GM21786 (cell line): ENCODE results near the gene S100A3.
A peak's percentile ranks its signal among the peaks of the same experiment; 100 is the strongest.
"Not testable (repeated sequence)": the region's sequence is repeated elsewhere in the genome, so short reads cannot be mapped to it uniquely, and the experiment has no call there.

Source experiments
- ATAC-seq: cut with Tn5 transposase; IDR thresholded peaks from one replicate; pipeline ENCODE4 v1.9.1; 2021; ENCODE audit not compliant: unreplicated experiment

The S100A3 gene

GRCh38 chr1:153570874-153571273 is 21.8 kb upstream of the S100A3 start:
- ATAC-seq = no peak

- ATAC-seq = no peak
Observed at GRCh38 chr1:153569465-153569864, 20.4 kb upstream of the S100A3 start.

- ATAC-seq = no peak
Observed at GRCh38 chr1:153568367-153569099, 19.5 kb upstream of the S100A3 start.

DNA sequence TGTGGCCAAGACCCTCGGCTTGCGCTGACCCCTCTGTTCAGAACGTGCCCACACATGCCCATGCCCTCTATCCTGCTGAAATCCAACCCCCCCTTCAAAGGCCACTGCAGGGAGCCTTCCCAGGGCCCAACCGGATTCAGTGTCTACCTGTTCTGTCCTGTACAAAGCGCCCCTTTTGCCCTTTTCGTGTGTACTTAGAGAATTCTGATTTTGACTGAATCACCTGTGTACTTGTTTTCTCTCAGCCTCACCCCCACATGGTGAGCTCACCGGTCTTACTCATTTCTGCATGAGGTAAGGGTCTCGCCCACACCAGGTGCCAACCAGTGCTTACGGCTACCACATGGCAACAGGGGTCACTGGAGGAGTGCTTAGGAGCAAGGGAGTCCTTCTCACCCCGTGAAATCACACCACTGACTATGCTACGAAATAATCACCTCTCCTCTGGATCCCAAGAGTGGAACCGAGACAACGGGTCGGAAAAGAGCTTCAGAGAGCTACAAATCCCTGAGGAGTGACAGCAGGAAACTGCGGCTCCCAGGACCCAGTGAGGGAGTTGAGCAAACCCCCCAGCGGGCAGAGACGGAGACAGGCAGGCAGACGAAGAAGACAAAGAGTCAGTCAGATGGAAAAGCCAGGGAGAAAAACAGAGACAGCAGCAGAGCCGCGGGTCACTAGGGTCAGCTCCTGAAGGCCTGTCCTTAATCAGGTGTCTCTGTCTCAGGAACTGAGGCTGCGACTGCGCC is 18.7 kb upstream of the S100A3 start:
- no peak for ATAC-seq

- peak; percentile 43 for ATAC-seq
Observed at GRCh38 chr1:153566414-153567371, 17.6 kb upstream of the S100A3 start.

- ATAC-seq = peak; percentile 49
Observed at GRCh38 chr1:153565529-153566374, 16.7 kb upstream of the S100A3 start, which contains the start of gene S100A2. Gene S100A2, minus strand, starts transcription at chr1:153565844. Its CDS starts 1,967 bp downstream, at chr1:153563877.

DNA sequence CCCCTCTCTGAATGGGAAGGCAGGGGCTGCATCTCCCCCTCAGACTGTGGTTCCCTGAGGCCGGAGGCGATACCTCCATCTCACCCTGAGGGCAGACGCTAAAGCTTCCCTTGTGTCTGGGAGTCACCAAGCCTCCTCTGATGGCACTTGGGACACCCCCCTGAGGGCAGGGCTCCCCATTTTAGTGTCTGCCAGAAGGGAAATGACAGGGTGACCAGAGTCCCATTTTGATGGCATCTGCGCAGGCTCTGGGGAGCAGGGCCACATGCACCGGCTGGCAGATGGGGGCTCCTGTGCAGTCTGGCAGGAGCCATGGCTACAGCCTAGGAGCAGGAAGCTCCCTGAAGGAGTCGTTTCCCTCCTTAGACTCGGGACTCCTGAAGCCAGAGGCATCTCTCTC is 14.9 kb upstream of the S100A3 start:
- ATAC-seq = no peak

DNA sequence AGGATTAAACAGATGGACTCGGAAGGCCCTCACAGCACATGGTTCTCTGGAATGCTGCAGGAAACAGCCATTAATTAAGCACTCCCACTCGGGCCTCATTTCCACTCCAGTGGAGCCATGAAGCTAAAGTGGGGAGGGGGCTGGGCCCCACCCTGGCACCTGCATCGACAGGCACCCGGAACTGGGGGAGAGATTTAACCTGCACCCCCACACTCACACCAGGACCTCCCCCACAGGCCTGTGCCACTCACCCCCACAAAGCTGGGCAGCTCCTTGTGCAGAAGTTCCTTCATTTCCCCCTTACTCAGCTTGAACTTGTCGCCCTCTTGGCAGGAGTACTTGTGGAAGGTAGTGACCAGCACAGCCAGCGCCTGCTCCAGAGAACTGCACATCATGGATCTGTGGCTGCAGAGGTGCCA is 14.4 kb upstream of the S100A3 start:
- ATAC-seq = no peak

DNA sequence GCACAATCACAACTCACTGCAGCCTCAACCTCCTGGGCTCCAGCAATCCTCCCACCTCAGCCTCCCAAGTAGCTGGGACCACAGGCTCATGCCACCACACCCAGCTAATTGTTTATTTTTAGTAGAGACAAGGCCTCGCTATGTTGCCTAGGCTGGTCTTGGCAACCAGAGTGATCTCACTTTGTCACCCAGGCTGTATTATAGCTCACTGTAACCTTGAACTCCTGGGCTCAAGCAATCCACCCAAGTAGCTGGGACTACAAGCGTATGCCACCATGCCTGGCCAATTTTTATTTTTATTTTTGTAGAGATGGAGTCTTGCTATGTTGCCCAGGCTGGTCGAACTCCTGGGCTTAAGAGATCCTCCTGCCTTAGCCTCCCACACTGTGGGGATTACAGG is 13.0 kb upstream of the S100A3 start:
- ATAC-seq = not testable (repeated sequence)

- ATAC-seq = no peak
Observed at GRCh38 chr1:153561466-153561985, 12.5 kb upstream of the S100A3 start.

- ATAC-seq = no peak
Observed at GRCh38 chr1:153560771-153561465, 11.9 kb upstream of the S100A3 start.

DNA sequence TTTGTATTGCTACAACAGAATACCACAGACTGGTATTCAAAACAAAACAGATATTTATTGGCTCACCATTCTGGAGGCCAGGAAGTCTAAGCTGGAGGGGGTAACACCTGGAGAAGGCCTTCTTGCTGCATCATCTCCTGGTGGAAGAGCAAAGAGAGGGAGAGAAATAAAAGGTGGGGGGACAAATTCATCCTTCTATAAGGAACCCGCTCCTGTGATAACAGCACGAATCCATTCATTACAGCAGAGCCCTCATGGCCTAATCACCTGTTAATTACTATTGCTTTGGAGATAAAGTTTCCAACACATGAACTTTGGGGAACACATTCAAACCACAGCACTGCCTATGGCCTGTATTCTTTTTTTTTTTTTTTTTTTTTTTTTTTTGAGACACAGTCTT is 11.2 kb upstream of the S100A3 start:
- ATAC-seq = no peak

DNA sequence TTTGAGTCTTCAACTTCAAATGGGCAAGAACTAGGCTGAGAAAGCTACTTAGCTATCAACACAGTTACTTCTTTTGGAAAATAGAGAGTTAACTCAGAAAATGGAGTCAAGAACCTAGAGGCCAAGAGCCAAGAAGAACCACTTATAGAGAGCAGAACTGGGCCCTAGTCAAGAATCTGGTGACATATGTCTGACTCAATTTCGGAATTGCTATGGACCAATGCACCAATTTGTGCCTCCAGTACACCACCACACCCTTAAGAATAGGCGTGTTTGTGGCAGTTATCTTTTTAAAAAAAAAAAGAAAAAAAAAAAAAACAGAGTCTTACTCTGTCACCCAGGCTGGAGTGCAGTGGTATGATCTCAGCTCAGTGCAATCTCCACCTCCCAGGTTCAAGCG is 8.8 kb upstream of the S100A3 start:
- ATAC-seq = no peak

- no peak for ATAC-seq
Observed at GRCh38 chr1:153556348-153556747, 7.3 kb upstream of the S100A3 start.

GRCh38 chr1:153553830-153554541 is 4.9 kb upstream of the S100A3 start:
- ATAC-seq = no peak

- ATAC-seq = no peak
Observed at GRCh38 chr1:153553096-153553495, 4.0 kb upstream of the S100A3 start.

GRCh38 chr1:153552335-153552734 is 3.3 kb upstream of the S100A3 start:
- ATAC-seq = no peak

DNA sequence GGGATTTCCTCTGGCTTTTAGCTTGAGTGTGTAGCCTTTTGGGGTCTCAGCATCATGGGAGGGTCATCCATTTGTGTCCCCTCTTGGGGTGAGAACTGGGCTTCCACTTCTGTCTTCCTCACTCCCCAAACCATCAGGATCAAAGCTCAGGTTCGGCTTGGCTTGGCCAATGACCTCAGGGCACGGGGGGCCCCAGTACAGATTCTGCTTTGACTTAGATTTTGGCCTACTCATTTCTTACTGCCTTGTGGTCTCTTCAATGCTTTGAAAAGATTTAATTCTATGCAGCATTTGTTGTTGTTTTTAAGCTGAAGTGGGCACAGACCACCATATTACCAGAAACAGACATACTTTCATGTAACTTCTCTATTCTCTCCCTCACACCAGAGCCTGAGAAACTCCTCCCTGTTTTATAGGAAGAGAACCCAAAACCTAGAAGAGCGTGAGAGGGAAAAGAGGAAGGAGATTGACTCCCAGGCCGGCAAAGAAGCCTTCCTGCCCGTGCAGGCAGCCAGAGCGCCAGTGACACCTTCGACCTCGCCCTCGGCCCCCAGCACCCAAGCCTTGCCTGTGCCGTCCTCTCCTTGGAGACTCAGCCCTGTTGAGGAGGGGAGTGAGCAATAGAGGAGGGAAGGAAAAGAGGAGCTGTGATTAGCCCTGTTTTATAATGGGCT is 1.9 kb upstream of the S100A3 start:
- ATAC-seq = no peak
